NT2/D1 (cell line): ENCODE data around the gene ERI2.

Source experiments
- DNase-seq: peaks from one replicate; pipeline ENCODE4 v3.0.0-alpha.2; 2011; ENCODE audit warnings: low read depth, low spot score
- H3K27me3 ChIP-seq: 2 replicates; pipeline ENCODE4 v1.6.0; 2011; ENCODE audit warnings: mild to moderate bottlenecking; ENCODE audit not compliant: insufficient read length, insufficient read depth
- H3K36me3 ChIP-seq: 2 replicates; pipeline ENCODE4 v1.6.1; 2011; ENCODE audit warnings: mild to moderate bottlenecking, low read length, mixed read lengths; ENCODE audit not compliant: insufficient read depth, insufficient read length
- H3K4me1 ChIP-seq: 2 replicates; pipeline ENCODE4 v1.5.1; 2011; ENCODE audit not compliant: insufficient read depth, insufficient read length
- H3K4me3 ChIP-seq: 2 replicates; pipeline ENCODE4 v1.5.1; 2011; ENCODE audit warnings: low read depth; ENCODE audit not compliant: insufficient read length
- H3K9ac ChIP-seq: 2 replicates; pipeline ENCODE4 v1.6.0; 2011; ENCODE audit warnings: low read depth; ENCODE audit not compliant: insufficient read length
- H3K9me3 ChIP-seq: 2 replicates; pipeline ENCODE4 v1.5.1; 2011; ENCODE audit warnings: mild to moderate bottlenecking, low read length; ENCODE audit not compliant: insufficient read depth
- SUZ12 ChIP-seq: IDR thresholded peaks from 2 replicates; pipeline ENCODE4 v1.6.1; 2011; ENCODE audit not compliant: insufficient read length, insufficient read depth; ENCODE audit errors: extremely low read depth
- YY1 ChIP-seq: IDR thresholded peaks from 2 replicates; pipeline ENCODE4 v1.6.1; 2011; ENCODE audit not compliant: insufficient read length, insufficient read depth
- ZNF274 ChIP-seq: IDR thresholded peaks from 2 replicates; pipeline ENCODE4 v1.6.1; 2011; ENCODE audit warnings: mild to moderate bottlenecking, low read depth, low read length

ERI2 gene

GRCh38 chr16:20849589-20850390 lies 43.5 kb upstream of the ERI2 start:
- DNase-seq = peak; percentile 63
- Histone ChIP-seq H3K9me3 (no peaks in the 10 kb centered on the region), H3K9ac (no peak overlapping the region), H3K4me3 (no peak overlapping the region), H3K4me1 (peaks cover 2% of the 10 kb centered on the region), H3K27me3 (no peaks in the 10 kb centered on the region), H3K36me3 (peaks cover 39% of the 10 kb centered on the region)
- TF ChIP-seq SUZ12 (no peak), YY1 (no peak), ZNF274 (no peak)

DNA sequence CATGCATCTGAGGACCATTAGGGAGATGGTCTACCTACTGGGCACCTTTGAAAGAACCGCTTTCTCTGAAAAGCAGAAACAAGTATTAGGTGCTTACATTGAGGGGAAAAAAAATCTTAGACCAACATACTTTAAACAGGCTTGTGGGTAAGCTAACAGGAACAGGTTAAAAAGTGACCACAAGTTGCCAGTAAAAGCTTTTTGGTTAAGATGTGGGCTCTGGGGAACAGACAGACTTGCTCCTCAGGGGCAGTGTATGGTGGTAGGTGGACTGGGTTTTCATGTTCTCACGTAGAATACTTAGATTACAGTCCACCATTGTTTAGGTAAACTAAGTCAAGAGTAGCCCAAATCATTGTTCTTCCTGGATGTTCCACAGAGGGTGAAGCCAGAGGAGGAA lies 41.3 kb upstream of the ERI2 start:
- TF ChIP-seq SUZ12 (no peak), YY1 (no peak), ZNF274 (no peak)
- no peak overlapping the region for H3K9ac ChIP-seq
- peaks cover 40% of the 10 kb centered on the region for H3K36me3 ChIP-seq
- H3K27me3 ChIP-seq = no peaks in the 10 kb centered on the region
- no peak overlapping the region for H3K4me3 ChIP-seq
- no peak for DNase-seq
- no peaks in the 10 kb centered on the region for H3K9me3 ChIP-seq
- peaks cover 3% of the 10 kb centered on the region for H3K4me1 ChIP-seq

GRCh38 chr16:20846551-20846950 lies 40.3 kb upstream of the ERI2 start:
- no peaks in the 10 kb centered on the region for H3K27me3 ChIP-seq
- peaks cover 47% of the 10 kb centered on the region for H3K36me3 ChIP-seq
- H3K4me3 ChIP-seq = no peak overlapping the region
- no peaks in the 10 kb centered on the region for H3K9me3 ChIP-seq
- no peak overlapping the region for H3K9ac ChIP-seq
- peaks cover 3% of the 10 kb centered on the region for H3K4me1 ChIP-seq
- DNase-seq = no peak
- TF ChIP-seq YY1 (no peak), SUZ12 (no peak), ZNF274 (no peak)

DNA sequence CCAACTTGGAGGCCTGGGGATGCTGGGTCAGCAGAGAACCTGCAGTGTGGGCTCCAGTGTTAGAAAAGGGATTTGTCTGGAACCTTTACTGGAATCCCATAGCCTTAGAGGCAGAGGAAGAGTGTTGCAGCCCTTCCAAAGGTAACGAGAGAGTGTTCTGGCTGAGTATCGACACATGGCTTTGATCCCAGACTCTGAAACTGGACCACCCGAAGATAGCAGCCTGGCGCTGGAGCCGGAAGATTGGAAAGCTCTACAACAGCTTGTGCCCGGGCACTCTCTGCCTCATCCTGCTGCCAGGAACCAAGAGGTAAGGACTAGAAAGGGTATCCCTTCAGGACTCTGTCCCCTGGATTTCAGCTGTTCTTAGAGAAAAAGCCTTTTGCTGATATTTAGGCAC lies 39.8 kb upstream of the ERI2 start:
- Histone ChIP-seq H3K9me3 (no peaks in the 10 kb centered on the region), H3K9ac (no peak overlapping the region), H3K4me1 (peaks cover 3% of the 10 kb centered on the region), H3K4me3 (no peak overlapping the region), H3K36me3 (peaks cover 50% of the 10 kb centered on the region), H3K27me3 (no peaks in the 10 kb centered on the region)
- TF ChIP-seq YY1 = no peak
- TF ChIP-seq ZNF274 = no peak
- TF ChIP-seq SUZ12 = no peak
- DNase-seq = no peak

DNA sequence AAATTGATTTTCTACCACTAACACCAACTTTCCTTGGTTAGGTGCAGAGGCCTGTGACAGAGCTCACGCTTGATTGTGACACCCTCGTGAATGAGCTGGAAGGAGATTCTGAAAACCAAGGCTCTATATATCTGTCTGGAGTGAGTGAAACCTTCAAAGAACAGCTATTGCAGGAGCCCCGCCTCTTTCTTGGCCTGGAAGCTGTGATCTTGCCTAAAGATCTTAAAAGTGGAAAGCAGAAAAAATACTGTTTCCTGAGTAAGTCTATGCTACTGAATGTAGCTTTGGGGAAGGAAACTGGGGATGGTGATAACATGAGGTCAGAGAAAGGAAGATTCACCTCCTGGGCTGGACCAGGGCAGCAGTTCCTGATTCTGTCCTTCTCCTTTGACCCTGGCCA lies 38.3 kb upstream of the ERI2 start:
- Histone ChIP-seq H3K27me3 (no peaks in the 10 kb centered on the region), H3K9me3 (no peaks in the 10 kb centered on the region), H3K36me3 (peaks cover 63% of the 10 kb centered on the region), H3K9ac (no peak overlapping the region), H3K4me1 (peaks cover 3% of the 10 kb centered on the region), H3K4me3 (no peak overlapping the region)
- DNase-seq = no peak
- no peak for TF ChIP-seq ZNF274
- TF ChIP-seq SUZ12 = no peak
- TF ChIP-seq YY1 = no peak

DNA sequence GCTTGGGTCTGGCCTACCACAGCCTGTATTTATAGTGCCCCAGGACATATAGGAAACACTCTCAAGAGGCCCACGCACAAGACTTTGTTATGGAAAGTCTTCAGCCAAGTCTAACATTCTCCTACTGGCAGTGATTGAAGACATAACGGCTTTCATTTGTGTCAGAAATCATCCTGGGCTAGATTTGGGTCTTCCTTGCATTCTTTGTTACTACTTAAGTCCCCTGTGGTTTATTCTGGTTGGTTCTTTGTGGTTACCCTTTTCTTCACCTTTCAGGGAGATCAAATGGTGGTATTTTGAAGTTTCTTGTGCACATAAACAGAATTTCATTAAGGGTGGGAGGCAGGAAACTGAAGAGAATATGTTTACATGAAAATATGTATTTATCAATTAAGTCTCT lies 37.8 kb upstream of the ERI2 start:
- Histone ChIP-seq H3K9me3 (no peaks in the 10 kb centered on the region), H3K27me3 (no peaks in the 10 kb centered on the region), H3K36me3 (peaks cover 68% of the 10 kb centered on the region), H3K9ac (no peak overlapping the region), H3K4me1 (peaks cover 3% of the 10 kb centered on the region), H3K4me3 (no peak overlapping the region)
- DNase-seq = peak; percentile 20
- no peak for TF ChIP-seq ZNF274
- no peak for TF ChIP-seq YY1
- TF ChIP-seq SUZ12 = no peak

- no peak for DNase-seq
- H3K27me3 ChIP-seq = no peaks in the 10 kb centered on the region
- H3K9me3 ChIP-seq = peaks cover 12% of the 10 kb centered on the region; the same call in 1 of the 2 replicates
- no peak for TF ChIP-seq SUZ12
- H3K9ac ChIP-seq = no peak overlapping the region
- no peak overlapping the region for H3K4me3 ChIP-seq
- H3K36me3 ChIP-seq = peaks cover 56% of the 10 kb centered on the region
- no peaks in the 10 kb centered on the region for H3K4me1 ChIP-seq
Measured at GRCh38 chr16:20839504-20839903, 33.2 kb upstream of the ERI2 start.
